Left renal pelvis (tissue), 4 donors: ENCODE results near the gene RXRG. TPM values are rescaled to one million over a fixed set of nuclear protein-coding genes. Genes with fewer than 3 reads are reported as not detected.

ENCODE experiments used
- DNase-seq, 4 donors: peaks; one replicate each; pipeline ENCODE4 v3.0.0-alpha.2; 2013; ENCODE audit warnings: low read depth in 4 of 4, low spot score in 3 of 4
- polyA plus RNA-seq, 4 donors: library from polyadenylated mRNA; unstranded; fragments of 120-200 nt; gene quantifications; one replicate each; pipeline ENCODE4 v1.2.1, GENCODE V29; 2013; ENCODE audit not compliant: insufficient read length in 4 of 4

RXRG gene
- polyA plus RNA-seq, 4 donors, result 1.4 to 7.0 (median 2.6) TPM

DNA sequence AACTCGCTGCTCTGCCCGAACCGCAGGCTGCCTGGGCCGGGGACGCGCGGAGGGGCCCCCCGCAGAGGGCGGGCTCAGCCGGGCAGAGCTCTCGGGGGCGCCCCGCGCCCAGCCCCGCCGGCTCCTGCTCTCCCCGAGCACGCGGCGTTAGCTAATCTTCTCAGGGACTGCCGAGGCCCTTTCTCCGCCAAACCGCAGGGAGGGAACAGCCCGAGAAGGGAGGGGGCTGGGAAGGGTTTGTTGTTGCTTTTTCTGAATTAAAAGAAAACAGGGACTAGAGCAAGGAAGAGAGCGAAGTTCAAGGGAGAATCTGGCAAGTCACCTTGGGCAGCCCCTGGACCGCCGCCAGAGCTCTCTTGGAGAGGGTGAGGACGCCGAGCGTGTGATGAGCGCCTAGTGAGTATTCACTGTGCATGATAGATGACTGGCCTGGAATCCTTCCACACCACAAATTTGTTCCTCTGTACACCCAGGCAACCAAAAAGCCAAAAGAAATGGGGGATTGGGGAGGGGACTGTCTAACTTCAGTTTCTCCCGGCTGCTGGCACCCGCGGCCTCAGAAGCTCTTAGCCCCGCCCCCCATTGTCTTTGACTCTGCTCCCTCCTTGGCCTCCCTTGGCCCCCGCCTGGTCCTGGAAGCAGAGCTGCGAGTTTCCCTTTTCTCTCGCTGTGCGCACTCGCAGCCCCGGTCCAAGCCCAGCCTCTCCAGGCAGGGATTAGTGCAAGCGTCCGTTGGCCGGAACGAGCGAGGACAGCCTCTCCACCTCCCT lies 68.7 kb downstream of the RXRG start:
- peak in 1 of 4 donors; percentile 64 for DNase-seq

DNA sequence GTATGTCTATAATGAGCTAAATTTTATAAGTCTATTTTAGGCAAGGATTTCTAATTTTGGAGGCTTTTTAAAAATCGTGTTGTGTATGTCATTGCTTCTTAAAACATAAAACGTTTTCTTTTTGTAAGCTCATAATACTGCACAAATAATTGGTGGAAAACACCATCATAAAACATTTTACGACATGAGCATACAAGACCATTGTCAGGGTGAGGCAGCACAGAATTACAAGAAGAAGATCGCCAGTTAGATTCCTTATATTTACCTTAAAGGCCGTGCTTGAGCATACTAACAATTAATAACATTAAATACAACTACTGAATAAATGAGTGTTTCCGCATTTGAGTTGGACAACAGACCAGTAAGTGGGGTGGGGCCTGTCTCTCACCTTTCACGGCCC lies 69.3 kb downstream of the RXRG start:
- DNase-seq, result no peak

DNA sequence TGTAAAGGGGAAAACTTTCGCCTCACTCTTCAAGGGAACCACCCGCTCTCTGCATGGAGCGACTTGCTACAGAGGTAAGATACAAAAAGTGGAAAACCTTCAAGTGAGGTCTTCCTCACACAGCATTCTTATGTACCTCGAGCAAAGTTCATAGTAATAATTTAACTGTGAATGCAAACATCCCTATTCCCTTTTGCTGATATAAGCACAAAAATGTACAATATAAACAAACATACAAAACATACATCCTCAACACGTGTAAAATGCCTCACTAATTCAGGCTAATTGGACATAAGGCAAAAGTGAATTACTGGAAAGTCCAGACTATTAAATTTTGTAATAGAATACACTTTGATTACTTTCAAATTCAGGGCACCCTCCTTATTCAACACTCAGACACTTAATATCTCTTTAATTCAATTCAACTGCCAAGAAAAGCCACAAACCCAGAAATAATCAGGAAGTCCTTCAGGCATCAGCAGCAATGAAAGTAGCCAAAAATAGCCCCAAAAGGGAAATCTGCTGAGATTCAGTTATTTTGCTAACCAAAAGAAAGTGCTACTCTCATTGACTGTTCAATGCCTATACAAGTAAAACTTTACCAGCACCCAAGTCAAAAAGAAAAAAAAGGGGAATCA lies 73.2 kb downstream of the RXRG start:
- no peak for DNase-seq

DNA sequence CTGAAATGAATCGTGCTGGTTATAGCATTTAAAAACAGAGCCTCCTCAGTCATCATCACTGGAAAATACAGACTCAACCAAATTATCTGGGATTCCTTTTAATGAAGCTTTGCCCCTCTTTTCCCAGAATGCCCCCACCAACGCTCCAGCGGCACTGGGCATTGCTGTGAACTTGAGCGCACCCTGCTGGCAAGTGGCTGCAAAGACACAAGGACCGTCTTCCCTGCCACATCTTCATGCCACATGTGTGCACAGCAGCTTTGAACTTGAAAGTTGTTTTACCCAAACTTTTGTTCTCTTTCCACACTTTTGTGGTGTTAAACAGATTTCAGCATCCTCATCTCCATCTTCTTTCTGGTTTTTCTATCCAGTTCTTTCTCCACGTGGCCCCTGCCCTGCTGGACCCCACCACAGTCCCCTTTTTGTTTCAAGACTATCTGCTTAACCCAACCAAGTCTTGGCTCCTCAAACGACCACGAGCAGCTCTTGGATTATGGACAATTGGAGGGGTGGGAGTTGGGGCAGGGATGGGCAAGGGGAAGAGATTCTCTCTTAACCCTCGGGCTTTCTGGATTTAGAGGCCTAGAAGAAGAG lies 75.6 kb downstream of the RXRG start:
- no peak for DNase-seq

DNA sequence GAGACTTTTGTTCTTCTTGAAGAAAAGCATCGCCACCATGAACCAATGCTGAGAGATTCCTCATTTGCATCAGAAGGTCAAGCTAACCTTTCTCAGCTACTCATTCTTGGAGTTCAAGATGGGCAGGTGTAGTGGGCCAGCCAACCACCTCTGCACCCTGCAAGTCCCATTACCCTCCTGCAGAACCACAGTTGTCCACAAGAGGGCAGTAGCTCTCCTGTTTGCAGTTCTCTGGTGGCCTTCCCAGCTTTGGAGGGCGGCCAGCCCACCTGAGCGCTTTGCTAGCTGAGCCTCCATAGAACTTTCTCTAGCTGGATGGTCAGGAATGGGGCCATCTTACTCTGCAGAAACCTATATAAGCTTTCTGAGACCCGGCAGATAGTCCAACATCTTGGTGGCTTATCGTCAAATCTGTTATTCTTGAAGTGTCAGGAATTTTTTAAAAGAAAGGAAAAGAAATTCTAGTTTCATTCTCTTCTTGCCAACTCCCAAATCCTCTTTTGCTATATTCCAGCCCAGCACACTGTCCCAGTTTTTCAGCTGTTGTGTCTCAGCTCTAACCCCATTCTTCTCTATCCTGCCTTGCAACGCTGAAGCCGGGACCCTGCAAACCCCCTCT lies 77.4 kb downstream of the RXRG start:
- DNase-seq, result peak in 2 of 4 donors; percentile 64 to 69

DNA sequence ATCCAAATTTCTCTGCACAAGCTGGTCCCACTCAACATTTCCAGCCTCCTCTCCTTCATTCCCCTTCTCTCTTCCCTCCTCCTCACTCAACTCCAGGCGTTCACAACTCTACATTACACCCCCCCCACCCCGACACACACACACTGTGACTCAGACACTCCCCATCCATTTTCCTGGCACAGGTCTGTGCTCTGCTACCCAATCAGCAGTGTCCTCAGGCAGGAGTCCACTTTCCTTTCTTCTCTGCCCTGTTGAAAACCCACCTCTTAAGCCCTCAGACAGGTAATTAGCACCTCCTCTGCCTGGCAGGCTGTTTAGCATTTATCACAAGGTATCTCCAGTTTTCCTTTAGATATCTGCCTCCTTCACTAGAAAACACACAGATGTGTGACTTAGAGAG lies 79.6 kb downstream of the RXRG start:
- DNase-seq, result no peak

DNA sequence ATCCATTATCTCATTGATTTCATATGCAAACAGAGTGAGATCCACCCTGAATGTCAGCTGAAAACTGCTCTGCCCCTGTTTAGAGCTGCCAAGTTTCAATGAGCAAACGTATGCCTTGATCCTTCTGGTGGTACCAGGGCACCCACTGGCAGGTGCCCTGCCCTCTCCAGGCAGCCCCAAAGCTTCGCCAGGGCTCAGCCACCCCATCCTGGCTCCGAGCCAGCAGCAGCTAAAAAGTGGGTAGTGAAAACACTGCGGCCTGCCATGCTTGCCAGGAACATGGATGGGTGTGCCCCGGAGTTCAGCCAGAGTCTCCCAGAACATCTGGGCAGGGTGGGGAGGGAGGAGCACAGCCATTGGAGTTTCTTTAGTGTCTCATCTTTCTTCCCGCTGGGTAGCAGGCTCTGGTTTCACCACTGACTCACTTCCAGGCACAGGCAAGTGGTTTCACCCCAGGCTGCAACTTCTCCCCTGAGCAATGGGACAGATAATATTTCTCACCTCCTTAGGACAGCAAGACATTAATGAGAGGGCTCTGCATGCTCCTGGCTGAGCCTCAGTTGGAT lies 80.3 kb downstream of the RXRG start:
- DNase-seq, result no peak

DNA sequence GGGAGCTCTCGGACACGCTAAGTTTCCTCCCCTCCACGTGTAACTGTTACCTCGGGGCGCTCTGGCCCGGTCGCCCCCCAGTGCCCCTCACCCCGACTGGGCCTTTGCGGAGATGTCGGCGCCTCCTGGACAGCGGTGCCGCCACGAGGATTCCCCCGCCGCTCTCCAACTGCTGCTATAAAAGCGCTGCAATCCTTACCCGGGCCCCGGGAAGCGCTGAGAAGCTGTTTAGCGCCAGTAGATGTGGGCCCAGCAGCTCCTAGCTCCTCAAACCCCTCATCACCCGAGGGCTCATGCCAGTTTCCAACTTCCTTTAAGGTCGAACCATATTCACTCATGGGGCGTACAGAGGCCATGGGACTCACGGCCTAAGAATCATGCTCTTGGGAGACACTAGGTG lies 88.0 kb downstream of the RXRG start:
- DNase-seq, result no peak

DNA sequence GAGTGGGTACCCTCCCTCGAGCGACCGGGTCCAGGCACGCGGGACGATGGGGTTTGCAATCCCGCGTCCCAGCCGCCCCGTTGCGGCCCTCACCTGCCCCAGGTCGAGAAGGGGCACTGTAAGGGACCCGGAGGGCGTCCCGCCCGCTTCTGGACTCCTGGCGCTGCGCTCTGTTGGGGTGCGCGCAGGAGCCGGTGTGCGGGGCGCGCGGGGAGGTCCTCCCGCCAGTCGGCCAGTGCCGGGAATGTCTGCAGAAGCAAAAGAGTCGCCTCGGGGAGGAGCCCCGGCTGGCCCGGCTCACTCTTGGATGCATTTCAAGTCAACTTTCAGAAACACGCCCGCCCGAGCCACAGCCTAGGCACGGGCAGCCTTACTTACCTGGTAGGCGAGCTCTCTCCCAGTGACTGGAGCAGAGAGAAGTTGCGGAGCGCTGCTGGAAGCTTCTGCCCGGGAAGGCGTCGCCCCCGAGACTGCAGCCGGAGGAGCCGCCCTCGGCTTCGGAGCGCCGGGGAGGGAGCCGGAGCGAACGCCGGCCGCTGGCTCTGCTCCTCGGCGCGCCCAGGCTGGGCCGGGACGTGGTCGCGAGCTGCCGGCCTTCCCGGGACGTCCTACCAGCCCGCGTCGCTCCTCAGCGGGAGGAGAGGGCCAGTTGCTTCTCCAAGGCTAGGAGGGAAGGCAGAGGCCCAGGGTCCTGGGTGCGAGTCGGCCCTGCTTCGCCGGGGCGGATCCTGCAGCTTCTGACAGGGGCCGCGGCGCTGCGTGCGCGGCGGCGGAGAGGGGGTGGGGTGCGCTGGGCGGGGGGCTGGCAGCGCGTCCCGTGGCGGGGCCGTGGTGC lies 88.7 kb downstream of the RXRG start, which contains the start of gene LMX1A:
LMX1A (minus strand) TSS at position 739 of the 835 bp plus-strand sequence. CDS start 1,156 bp downstream, outside the sequence.
- no peak for DNase-seq

DNA sequence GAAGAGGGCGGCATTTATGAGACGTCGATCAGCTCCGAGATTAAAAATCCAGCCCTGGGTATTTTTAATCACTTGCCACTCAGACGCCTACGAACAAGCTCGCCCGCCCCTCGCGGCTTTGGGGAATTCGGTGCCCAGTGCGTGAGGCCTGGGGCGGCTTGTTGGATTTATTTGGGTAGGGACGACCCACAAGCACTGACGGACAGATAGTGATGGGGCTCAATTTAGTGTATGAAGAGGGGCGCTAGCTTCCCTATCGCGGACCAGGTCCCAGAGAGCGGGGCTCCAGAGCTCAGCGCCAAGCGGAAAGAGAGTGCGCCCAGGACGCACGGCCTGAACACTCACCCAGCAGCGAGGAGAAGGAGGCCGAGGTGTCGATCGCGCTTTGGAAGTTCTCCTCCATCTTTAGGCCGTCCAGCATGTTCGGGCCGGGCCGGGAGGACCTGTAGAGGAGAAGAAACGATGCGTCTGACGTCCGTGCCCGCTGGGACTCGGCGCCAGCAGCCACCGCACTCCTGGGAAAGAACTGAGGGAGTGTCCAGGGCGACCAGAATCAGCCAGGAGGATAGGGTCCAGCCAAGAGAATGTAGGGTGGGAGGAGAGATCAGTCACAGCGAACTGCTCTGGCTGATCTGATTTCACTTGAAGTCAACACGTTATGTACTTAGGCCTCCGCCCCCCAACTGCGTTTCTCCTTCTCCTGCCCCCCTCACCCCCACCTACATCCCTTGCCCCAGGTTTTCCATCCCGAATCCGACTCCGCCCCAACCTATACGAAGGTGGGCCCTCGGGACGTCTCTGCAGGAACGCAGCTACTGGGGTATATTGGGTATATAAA lies 89.6 kb downstream of the RXRG start:
- no peak for DNase-seq

DNA sequence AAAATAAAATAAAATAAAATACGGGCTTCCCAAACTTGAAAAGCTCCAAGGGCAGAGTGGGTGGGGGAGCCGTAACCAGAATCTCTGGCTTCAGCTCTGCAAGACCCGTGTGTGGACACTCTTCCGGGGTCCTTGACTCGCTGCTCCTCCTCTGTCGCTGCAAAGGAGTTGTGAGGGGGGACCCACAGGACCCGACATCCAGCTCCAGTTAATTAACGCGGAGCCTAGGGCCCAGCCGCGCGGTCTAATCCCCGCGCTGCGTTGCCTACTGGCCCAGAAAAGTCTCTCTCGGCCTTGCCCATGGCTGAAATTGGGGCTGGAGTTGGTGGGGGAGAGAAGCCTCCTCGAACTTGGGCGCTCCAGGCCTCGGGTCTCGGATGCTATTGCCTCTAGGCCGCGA lies 90.2 kb downstream of the RXRG start:
- DNase-seq, result no peak

DNA sequence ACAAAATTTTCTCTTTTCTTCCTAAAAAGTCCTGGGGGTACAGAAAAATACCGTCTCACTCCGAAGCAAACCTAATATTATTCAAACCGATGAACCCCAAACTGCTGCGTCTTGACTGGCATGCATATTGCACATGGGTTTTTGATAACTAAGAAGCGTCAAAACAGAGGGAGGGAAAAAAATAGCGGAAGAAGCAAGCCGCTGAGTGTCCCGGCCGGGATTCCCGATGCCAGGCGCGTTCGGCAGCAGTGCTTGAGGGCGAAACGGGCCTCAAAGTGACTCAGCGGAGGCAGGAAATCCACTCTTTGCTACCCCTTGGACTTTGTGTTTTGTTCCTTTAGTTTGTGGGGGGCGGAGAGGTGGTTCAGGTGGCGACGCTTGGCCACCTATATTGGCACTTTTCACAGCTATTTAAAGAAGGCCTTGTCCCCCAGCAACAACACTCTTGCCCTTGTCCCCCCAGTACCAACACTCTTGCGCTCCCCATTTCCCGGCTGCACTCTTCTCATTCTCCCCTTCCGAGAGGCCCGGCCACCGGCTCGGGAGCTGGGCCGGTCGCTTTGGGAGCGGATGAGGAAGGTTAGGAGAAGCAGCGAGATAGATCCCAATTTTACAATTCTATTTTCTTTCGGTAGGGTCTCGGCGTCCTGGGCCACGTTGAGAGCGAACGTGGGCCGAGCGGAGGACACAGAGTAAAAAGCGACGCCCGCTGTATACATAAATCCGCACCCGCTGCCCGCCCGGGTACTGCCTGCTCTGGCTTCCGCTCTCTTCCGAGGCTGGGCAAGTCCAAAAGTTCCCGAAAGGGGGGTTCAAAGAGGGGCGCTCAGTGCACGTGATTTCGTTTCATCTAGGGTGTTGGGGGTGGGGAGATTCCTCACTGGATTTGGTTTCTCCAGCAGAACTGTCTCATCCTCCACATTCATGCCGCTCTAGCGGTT lies 90.9 kb downstream of the RXRG start:
- no peak for DNase-seq

DNA sequence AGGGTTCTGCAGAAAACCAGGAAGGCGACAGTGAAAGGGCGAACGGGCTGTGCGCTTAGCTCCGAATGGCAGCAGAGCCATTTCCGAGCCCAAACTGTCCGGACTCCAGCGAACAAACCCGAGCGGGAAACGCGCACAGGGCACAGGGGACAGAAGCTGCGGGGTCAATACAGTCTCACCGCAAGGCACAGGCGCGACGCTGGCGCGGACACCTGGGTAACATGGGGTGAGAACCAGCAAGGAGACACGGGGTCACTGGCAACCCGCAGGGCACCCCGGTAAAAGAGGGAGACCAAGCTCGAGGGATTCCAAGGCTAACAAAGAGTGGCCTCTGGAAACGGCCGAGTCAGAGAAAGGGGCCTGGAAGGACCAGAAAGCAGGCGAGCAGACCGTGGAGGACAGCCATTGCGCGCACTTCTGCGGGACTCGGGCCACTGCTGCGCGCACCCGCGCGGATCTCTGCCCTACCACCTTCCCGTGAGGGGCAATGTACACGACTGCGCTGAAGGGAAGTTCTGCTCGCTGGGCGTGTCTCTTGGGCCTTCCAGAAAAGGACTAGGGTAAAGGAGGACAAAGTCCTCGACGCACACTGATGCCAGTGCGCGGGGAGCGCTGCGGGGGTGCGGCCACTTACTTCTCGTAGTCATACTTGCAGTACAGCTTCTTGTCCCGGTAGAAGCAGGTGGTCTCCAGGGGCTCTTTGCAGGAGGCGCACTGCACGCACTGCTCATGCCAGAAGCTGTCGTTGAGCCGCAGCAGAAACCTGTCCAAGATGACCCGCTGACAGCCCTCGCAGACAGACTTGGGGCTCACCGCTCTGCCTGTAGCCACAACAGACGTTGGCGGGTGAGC lies 92.3 kb downstream of the RXRG start:
- no peak for DNase-seq

DNA sequence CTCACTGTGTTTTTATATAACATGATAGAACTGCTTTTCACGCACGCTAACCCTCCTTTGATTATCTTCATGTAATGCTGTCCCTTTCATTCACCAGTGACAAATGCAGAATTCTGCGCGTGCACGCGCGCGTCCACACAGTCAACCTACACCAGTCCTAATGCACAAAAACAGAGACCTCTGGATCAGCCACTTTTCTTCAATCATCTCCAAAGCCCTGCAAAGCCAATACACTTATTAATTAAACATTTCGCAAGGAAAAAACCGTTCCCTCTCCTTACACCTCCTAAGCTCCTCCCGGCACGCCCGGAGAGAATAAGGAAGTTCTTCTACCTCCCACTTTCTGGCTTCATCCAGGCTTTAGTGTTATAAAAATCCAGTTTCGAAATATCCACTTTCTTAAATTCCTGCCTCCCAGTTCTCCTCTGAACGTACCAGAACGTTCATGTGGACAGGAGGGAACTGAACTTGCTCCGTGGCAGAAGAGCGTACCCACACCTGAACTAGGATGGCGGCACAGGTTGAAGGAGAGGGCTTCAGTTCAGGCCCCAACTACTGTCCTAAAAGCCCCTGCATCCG lies 93.0 kb downstream of the RXRG start:
- no peak for DNase-seq
